ENCODE results near the gene KCNMA1. TPM values are rescaled to one million over a fixed set of nuclear protein-coding genes. Genes with fewer than 3 reads are reported as not detected.
A peak's percentile ranks its signal among the peaks of the same experiment; 100 is the strongest.

The KCNMA1 gene
- polyA plus RNA-seq, 1 of the 3 experiments (the other 2 are of a cell fraction): 107 TPM

DNA sequence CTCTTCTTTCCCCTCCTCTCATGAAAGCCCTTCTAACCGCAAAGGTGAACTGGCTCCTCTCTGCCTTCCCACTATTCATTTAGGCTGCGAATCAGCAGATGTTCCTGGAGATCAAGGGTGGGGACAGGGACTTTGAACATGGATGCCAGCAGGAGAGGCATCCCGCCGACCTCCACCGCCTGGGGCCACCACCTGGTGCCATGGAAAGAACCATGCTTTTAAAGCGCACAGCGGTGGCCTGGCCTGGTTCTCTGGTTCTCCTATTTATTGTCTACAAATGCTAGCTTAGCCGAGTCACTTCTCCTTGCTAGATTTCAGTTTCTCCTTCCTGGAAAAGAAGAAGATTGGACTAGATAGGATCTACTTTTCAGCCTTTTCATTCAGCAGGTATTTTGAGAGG, 43.2 kb upstream of the KCNMA1 start:
- DNase-seq: no peak
- H3K36me3 ChIP-seq (replicated peaks in 1 of 2; ENCODE audit: control insufficient read depth in 1 of 2, insufficient read depth in 2 of 2, low read length in 1 of 2): no peaks in the 10 kb centered on the region
- ChIA-PET POLR2A (no interaction called here), CTCF (interaction anchor here (1.5 to 1.8 kb wide), 2 partner anchors 9 to 26 kb away, joined by 3 to 4 read pairs; no protein-coding TSS in a partner anchor)
- TF ChIP-seq YY1 (IDR thresholded peaks at IDR 0.05; ENCODE audit: low read depth): no peak
- TF ChIP-seq, protein P1, sequence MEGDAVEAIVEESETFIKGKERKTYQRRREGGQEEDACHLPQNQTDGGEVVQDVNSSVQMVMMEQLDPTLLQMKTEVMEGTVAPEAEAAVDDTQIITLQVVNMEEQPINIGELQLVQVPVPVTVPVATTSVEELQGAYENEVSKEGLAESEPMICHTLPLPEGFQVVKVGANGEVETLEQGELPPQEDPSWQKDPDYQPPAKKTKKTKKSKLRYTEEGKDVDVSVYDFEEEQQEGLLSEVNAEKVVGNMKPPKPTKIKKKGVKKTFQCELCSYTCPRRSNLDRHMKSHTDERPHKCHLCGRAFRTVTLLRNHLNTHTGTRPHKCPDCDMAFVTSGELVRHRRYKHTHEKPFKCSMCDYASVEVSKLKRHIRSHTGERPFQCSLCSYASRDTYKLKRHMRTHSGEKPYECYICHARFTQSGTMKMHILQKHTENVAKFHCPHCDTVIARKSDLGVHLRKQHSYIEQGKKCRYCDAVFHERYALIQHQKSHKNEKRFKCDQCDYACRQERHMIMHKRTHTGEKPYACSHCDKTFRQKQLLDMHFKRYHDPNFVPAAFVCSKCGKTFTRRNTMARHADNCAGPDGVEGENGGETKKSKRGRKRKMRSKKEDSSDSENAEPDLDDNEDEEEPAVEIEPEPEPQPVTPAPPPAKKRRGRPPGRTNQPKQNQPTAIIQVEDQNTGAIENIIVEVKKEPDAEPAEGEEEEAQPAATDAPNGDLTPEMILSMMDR (IDR thresholded peaks at IDR 0.05): no peak
- no peak for TF ChIP-seq RFX5 (IDR thresholded peaks at IDR 0.05; ENCODE audit: low read length)
- no peak for TF ChIP-seq MXI1 (IDR thresholded peaks at IDR 0.05; ENCODE audit: low read depth, low read length)
- TF ChIP-seq, protein P2, sequence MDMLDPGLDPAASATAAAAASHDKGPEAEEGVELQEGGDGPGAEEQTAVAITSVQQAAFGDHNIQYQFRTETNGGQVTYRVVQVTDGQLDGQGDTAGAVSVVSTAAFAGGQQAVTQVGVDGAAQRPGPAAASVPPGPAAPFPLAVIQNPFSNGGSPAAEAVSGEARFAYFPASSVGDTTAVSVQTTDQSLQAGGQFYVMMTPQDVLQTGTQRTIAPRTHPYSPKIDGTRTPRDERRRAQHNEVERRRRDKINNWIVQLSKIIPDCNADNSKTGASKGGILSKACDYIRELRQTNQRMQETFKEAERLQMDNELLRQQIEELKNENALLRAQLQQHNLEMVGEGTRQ (IDR thresholded peaks at IDR 0.05; ENCODE audit: borderline replicate concordance, low read depth, low read length): no peak
- no peak for TF ChIP-seq FOXM1 (IDR thresholded peaks at IDR 0.05; ENCODE audit: low read depth)
- TF ChIP-seq RCOR1 (IDR thresholded peaks at IDR 0.05; ENCODE audit: low read length): no peak
- no peak for TF ChIP-seq FOSL2 (IDR thresholded peaks at IDR 0.05; ENCODE audit: borderline replicate concordance, low read depth)
- no peak for TF ChIP-seq TAF1 (IDR thresholded peaks at IDR 0.05; ENCODE audit: borderline replicate concordance, low read depth, low read length)
- TF ChIP-seq, protein P3, sequence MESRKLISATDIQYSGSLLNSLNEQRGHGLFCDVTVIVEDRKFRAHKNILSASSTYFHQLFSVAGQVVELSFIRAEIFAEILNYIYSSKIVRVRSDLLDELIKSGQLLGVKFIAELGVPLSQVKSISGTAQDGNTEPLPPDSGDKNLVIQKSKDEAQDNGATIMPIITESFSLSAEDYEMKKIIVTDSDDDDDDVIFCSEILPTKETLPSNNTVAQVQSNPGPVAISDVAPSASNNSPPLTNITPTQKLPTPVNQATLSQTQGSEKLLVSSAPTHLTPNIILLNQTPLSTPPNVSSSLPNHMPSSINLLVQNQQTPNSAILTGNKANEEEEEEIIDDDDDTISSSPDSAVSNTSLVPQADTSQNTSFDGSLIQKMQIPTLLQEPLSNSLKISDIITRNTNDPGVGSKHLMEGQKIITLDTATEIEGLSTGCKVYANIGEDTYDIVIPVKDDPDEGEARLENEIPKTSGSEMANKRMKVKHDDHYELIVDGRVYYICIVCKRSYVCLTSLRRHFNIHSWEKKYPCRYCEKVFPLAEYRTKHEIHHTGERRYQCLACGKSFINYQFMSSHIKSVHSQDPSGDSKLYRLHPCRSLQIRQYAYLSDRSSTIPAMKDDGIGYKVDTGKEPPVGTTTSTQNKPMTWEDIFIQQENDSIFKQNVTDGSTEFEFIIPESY (IDR thresholded peaks at IDR 0.05; ENCODE audit: borderline replicate concordance, low read depth): no peak
- no peak for TF ChIP-seq SIN3A (IDR thresholded peaks at IDR 0.05; ENCODE audit: borderline replicate concordance, low read depth, low read length)
- no peak for TF ChIP-seq GABPA (IDR thresholded peaks at IDR 0.05; ENCODE audit: low read depth)
- no peak overlapping the region for H2AFZ ChIP-seq (ENCODE audit: low read depth)
- H3F3A ChIP-seq (replicated peaks; ENCODE audit: insufficient read depth): no peaks in the 10 kb centered on the region
- no peaks in the 10 kb centered on the region for H3K9me2 ChIP-seq
- no peaks in the 10 kb centered on the region for H3K9me3 ChIP-seq
- H3K9ac ChIP-seq: no peak overlapping the region
- no peaks in the 10 kb centered on the region for H3K79me2 ChIP-seq (ENCODE audit: insufficient read depth)
- H3K4me1 ChIP-seq (ENCODE audit: control insufficient read depth in 1 of 2, insufficient read depth in 2 of 2, low read depth in 1 of 2, low read length in 1 of 2): no peaks in the 10 kb centered on the region; a peak in 1 of 4 replicates
- no peaks in the 10 kb centered on the region for H4K20me1 ChIP-seq (ENCODE audit: insufficient read depth)
- WGBS (ENCODE audit: low lambda C conversion rate): 81% methylated on average over 8 of the region's 8 CpGs
- no peak overlapping the region for H3K27ac ChIP-seq (ENCODE audit: low read depth in 2 of 2, low read length in 1 of 2)
- no peaks in the 10 kb centered on the region; the same call in 1 of the 2 replicates for H3K27me3 ChIP-seq (ENCODE audit: insufficient read depth)
- no peak overlapping the region for H3K4me2 ChIP-seq
- H3K4me3 ChIP-seq (ENCODE audit: low read depth in 2 of 2, low read length in 1 of 2): no peak overlapping the region

DNA sequence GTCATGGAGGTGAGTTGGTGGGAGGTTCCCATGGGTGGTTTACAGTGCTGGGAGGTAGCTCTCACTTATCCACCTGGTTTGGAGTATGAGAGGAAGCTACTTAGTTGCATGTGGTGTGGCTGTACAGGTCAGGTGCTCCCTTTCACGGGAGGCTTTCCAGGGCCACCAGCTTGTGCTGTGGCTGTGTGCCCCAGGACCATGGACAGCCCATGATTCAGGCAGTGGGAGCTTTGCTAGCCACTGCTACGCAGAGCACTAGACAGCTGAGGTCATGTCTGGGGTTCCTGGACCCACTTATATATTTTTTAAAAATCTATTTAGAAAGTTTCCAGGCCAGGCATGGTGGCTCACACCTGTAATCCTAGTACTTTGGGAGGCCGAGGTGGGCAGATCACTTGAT, 42.5 kb upstream of the KCNMA1 start:
- Histone ChIP-seq H3K4me1 (ENCODE audit: control insufficient read depth in 1 of 2, insufficient read depth in 2 of 2, low read depth in 1 of 2, low read length in 1 of 2) (no peaks in the 10 kb centered on the region), H3K27ac (ENCODE audit: low read depth in 2 of 2, low read length in 1 of 2) (no peak overlapping the region), H3K4me2 (no peak overlapping the region), H3K36me3 (replicated peaks in 1 of 2; ENCODE audit: control insufficient read depth in 1 of 2, insufficient read depth in 2 of 2, low read length in 1 of 2) (no peaks in the 10 kb centered on the region), H4K20me1 (ENCODE audit: insufficient read depth) (no peaks in the 10 kb centered on the region), H3K27me3 (ENCODE audit: insufficient read depth) (no peaks in the 10 kb centered on the region; the same call in 1 of the 2 replicates), H3K9ac (no peak overlapping the region), H3K4me3 (ENCODE audit: low read depth in 2 of 2, low read length in 1 of 2) (no peak overlapping the region), H3F3A (replicated peaks; ENCODE audit: insufficient read depth) (no peaks in the 10 kb centered on the region), H3K9me2 (no peaks in the 10 kb centered on the region), H2AFZ (ENCODE audit: low read depth) (no peak overlapping the region), H3K79me2 (ENCODE audit: insufficient read depth) (no peaks in the 10 kb centered on the region), H3K9me3 (no peaks in the 10 kb centered on the region)
- POLR2A ChIA-PET: no interaction called here
- 70% methylated on average over 3 of the region's 3 CpGs for WGBS (ENCODE audit: low lambda C conversion rate)
- no peak for DNase-seq
- CTCF ChIA-PET: interaction anchor here (0.9 to 1.8 kb wide), 3 partner anchors 9 to 27 kb away, joined by 3 to 4 read pairs (median 3); no protein-coding TSS in a partner anchor
- no peak for TF ChIP-seq RAD21 (IDR thresholded peaks at IDR 0.05; ENCODE audit: low read length)
- TF ChIP-seq, protein P4, sequence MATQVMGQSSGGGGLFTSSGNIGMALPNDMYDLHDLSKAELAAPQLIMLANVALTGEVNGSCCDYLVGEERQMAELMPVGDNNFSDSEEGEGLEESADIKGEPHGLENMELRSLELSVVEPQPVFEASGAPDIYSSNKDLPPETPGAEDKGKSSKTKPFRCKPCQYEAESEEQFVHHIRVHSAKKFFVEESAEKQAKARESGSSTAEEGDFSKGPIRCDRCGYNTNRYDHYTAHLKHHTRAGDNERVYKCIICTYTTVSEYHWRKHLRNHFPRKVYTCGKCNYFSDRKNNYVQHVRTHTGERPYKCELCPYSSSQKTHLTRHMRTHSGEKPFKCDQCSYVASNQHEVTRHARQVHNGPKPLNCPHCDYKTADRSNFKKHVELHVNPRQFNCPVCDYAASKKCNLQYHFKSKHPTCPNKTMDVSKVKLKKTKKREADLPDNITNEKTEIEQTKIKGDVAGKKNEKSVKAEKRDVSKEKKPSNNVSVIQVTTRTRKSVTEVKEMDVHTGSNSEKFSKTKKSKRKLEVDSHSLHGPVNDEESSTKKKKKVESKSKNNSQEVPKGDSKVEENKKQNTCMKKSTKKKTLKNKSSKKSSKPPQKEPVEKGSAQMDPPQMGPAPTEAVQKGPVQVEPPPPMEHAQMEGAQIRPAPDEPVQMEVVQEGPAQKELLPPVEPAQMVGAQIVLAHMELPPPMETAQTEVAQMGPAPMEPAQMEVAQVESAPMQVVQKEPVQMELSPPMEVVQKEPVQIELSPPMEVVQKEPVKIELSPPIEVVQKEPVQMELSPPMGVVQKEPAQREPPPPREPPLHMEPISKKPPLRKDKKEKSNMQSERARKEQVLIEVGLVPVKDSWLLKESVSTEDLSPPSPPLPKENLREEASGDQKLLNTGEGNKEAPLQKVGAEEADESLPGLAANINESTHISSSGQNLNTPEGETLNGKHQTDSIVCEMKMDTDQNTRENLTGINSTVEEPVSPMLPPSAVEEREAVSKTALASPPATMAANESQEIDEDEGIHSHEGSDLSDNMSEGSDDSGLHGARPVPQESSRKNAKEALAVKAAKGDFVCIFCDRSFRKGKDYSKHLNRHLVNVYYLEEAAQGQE (IDR thresholded peaks at IDR 0.05; ENCODE audit: low read depth, low read length): peak; percentile 86
- no peak for TF ChIP-seq NRF1 (IDR thresholded peaks at IDR 0.05; ENCODE audit: low read depth, low read length)
- no peak for TF ChIP-seq YY1 (IDR thresholded peaks at IDR 0.05; ENCODE audit: low read depth)

Data from SK-N-SH (cell line).